HG02642 (cell line): ENCODE results near the gene FBXL4.

Source experiments
- ATAC-seq: cut with Tn5 transposase; IDR thresholded peaks from one replicate; pipeline ENCODE4 v1.9.1; 2021; ENCODE audit warnings: mild to moderate bottlenecking; ENCODE audit not compliant: unreplicated experiment, poor library complexity

Gene FBXL4

GRCh38 chr6:98947411-98948292 is at the start of gene FBXL4:
Gene FBXL4, minus strand, starts transcription at chr6:98947946. Its CDS starts 20,958 bp downstream, at chr6:98926988.
- ATAC-seq, result peak; percentile 88

- ATAC-seq, result no peak
Observed at GRCh38 chr6:98995116-98995515, 47.4 kb upstream of the FBXL4 start.

GRCh38 chr6:98992535-98992934 is 44.8 kb upstream of the FBXL4 start:
- no peak for ATAC-seq

- ATAC-seq, result no peak
Observed at GRCh38 chr6:98986071-98986615, 38.4 kb upstream of the FBXL4 start.

DNA sequence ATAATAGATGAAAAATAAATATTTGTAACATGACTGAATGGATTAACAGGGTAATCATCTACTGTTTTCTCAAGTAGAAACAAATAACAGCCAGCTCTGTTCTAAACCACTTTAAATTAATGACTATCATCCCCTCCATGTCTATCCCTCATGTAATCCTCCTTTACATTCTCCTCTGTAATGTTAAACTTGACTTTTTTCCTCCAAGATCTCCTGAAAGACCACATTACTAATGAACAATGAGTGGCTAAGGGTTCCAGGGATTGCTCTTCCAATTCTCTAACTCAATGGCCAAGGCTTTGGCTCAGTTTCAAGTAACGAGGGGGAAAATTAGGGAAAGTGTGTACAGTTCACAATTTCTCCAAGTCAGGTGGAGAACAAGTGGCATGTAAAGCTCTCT is 37.6 kb upstream of the FBXL4 start:
- no peak for ATAC-seq

DNA sequence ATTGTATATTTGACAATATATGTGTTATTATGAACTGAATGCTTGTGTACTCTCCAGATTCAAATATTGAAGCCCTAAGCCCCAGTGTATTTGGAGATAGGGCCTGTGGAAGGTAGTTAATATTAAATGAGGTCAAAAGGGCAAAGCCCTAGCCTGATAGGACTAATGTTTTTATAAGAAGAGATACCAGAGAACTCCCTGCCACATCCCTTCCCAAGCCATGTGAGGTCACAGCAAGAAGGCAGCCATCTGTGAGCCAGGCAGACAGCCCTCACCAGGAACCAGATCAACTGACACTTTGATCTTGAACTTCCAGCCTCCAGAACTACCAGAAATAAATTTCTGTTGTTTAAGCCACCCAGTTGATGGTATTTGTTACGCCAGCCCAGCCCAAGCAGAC is 36.4 kb upstream of the FBXL4 start:
- no peak for ATAC-seq

DNA sequence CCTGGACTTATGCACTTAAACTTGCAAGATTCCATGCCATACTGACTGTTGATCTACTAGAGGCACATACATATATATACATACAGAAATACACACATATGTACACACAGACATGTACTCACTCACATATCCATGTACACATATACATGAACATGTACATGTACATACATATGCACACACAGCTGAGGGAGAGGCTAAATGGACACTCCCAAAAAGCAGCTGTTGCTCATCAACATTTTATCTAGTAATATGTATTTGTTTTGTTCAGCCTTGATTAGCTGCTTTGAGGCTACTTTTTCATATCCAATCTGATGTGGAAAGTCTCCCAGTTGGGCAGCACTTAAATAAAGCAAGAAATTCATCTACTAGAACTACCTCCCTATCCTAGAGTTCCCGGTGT is 33.7 kb upstream of the FBXL4 start:
- no peak for ATAC-seq

- ATAC-seq, result no peak
Observed at GRCh38 chr6:98980819-98981218, 33.1 kb upstream of the FBXL4 start.

- ATAC-seq, result no peak
Observed at GRCh38 chr6:98977671-98978292, 30.0 kb upstream of the FBXL4 start.

- no peak for ATAC-seq
Observed at GRCh38 chr6:98976674-98977385, 29.1 kb upstream of the FBXL4 start.

- no peak for ATAC-seq
Observed at GRCh38 chr6:98975421-98975820, 27.7 kb upstream of the FBXL4 start.

GRCh38 chr6:98974309-98974708 is 26.6 kb upstream of the FBXL4 start:
- no peak for ATAC-seq

DNA sequence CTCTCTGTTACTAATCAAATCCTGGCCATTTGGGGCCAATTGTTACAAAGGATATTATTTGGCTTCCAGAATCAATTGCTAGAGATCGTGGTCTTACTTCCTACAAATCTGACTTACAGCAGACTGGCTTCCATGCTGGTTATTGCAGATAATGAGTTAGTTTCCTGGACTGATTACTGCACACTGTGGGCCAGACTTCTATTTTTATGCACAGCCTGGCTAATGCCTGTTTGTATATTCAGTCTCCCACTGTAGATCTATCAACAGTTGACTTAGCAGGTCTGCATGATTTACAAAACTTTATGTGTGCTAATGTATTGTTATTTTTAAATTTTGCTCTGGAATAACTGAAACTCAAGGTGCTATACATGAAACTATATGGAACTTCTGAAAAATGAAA is 25.8 kb upstream of the FBXL4 start:
- ATAC-seq, result no peak

- ATAC-seq, result no peak
Observed at GRCh38 chr6:98971303-98971702, 23.6 kb upstream of the FBXL4 start.

DNA sequence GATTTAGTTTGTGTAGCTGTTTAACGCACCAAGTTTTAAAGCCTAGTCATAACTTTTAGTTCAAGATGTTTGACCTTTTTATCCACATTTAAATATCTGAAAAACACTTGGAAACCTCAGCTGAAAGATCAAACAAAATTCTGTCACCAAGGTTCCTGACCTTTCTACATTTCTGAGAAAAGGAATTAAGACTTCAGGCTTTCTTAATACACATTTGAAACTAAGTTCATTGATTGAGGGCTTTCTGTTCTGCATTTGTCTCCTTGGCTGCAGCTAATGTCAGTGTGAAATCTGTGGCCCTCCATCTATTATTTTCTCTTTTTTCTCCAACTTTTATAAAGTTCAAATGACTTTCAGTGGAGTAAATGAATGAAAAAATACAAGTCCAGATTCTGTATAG is 22.7 kb upstream of the FBXL4 start:
- ATAC-seq, result no peak

GRCh38 chr6:98967616-98968015 is 19.9 kb upstream of the FBXL4 start:
- no peak for ATAC-seq

- ATAC-seq, result no peak
Observed at GRCh38 chr6:98959631-98960030, 11.9 kb upstream of the FBXL4 start.

DNA sequence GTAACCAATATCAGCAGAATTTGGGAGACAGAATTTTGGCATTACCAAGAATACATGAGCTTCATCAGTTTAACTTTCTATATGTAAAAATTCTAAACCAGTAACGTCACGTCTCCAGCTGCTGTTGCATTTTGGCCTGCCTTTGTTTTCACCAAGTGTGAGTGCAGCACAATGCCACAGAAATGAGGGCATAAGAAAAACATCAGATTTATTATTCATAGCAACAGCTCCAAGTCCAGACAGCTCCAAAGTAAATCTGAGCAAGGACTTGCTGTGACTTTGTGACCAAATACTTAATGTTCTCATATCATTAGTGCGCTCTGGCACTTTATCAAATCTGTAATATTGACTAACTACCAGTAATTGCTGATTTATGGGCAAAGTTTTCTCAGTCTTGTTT is 11.0 kb upstream of the FBXL4 start:
- ATAC-seq, result no peak

- ATAC-seq, result no peak
Observed at GRCh38 chr6:98957450-98957849, 9.7 kb upstream of the FBXL4 start.

DNA sequence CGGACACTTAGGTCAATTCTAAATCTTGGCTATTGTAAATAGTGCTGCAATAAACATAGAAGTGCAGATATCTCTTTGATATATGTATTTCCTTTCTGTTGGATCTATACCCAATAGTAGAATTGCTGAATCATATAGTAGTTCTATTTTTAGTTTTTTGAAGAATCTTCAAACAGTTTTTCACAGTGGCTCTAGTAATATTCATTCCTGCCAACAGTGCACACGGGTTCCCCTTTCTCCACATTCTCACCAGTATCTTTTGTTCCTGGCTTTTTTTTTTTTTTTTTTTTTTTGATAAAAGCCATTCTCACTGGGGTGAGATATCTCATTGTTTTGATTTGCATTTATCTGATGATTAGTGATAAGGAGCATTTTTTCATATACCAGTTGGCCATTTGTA is 1.8 kb upstream of the FBXL4 start:
- no peak for ATAC-seq

DNA sequence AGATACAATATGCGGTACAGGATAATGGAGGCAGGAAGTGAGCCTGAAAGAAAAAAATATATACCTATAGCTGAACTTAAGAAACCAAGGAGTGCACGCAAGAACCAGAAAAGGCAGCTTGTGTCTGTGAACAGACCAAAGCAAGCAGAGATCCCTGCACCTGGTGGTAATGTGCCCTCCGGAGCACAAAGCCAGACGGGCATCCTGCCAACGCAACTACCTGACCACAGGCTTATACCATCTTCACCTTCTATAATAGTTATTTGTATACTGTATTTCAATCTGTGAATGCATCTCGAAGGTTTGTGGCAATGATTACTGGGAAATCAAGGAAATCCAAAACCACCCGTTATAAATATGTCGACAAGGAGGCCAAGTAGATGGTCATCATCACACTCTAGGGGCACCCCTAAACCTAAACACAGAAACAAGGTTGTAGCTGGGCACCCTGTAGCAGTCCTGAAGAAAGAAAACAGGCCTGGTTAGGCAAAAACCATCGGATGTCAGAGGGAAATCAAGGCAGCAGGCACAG is 801 bp downstream of the FBXL4 start:
- ATAC-seq, result peak; percentile 26
